ENCODE results near the gene UTS2B.

UTS2B gene

DNA sequence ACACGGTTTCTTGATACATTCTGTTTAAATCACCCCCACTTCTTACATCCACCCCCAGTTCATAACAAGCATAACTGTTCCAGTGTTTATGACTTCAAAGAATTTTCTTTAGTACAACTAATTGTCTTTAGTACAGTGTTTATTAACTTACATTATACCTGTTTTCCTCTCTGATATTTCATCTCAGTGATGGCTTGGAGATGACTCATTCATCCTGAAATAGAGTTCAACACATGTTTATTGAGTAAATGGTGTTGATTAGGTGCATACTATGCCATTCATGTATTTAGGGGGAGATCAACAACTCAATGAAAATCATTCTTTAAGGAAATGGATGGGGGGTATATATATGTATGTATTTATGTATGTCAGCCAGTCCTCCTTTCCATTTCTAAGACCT is 21.7 kb upstream of the UTS2B start:
- no peak for DNase-seq (ENCODE audit: low read depth in 2 of 2)

DNA sequence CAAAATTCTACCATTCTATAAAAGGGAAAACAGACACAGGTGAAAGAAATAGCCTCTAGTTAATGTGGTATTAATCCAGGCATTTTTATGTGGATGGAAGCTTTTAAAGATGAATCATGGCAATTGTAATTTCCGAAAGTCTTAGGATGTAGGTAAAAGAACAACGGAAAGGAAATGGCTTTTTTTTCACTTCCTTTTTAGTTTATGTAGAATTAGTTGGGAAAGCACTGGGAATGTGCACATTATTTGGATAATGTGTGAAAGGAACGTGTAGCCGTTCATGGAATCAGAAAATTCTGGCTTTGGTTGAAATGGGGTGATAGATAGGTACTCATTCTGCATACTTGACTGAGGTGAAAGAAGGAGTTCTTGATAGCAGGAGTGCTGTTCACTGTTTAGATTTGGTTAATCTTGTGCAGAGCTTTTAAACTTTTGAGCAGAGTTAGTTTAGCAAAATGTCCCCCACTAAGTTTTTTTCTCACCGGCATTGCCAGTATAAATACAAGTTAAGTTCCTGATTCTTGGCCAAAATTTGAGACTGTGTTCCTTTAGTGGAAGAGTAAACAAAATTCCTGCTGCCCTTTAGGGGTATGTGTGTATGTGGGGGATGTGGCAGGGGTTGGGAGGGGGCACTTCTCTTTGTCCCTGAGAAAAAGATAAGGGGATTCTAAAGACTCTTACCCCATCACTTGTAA is 20.2 kb upstream of the UTS2B start:
- DNase-seq (ENCODE audit: low read depth in 2 of 2), result no peak

DNA sequence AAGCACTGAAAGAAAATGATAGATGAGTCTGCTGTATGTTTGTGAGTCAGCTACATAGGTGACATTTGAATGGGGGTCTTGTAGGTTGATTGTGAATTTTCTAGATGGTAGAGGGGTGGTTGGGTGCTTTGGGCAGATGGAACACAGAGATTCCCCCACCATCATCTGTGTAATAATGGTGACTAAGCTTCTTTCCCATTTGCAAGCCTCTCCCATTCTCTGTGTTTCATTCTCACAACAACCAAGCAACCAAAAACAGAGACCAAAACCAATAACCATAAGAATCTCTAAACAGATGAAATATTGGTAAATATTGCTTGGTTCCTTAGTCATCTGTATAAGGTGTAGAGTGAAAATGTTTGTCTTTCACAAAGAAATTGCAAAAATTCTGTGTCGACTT is 17.8 kb upstream of the UTS2B start:
- DNase-seq (ENCODE audit: low read depth in 2 of 2), result no peak

DNA sequence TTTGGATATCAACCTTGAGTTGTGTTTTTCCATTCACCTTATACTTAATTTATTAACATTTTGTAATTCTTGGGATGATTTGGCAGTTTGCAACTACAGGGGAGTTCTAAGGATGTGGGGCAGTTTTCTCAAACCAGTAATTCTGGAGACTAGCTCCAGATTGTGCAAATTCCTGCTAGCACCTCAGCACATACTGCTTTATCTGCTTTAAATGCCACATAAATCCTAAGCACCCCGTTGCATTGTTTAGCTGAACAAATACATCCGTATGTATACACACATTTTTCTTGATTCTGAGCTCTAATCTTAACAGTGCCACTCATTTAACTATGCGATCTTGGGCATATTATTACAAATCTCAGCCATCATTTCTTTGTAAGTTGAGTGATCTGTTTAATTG is 16.9 kb upstream of the UTS2B start:
- DNase-seq (ENCODE audit: low read depth in 2 of 2), result no peak

DNA sequence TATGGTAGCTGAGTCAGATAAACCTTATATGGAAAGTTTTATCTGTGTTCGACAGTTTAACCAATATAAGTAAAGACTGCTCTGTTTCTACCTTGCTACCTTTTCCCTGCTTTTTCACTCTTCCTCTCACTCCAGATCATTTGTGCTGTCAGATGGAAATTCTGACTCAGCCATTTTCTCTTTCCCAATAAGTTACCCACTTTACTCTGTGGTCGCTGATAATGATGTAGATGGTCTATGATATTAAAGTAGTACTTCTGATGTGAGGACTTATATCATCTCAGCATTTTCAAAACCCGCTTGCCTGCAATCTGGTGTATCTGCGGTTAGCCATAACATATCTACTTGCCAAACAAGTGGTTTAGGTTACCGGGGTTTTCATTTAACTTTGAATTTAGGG is 15.0 kb upstream of the UTS2B start:
- no peak for DNase-seq (ENCODE audit: low read depth in 2 of 2)

DNA sequence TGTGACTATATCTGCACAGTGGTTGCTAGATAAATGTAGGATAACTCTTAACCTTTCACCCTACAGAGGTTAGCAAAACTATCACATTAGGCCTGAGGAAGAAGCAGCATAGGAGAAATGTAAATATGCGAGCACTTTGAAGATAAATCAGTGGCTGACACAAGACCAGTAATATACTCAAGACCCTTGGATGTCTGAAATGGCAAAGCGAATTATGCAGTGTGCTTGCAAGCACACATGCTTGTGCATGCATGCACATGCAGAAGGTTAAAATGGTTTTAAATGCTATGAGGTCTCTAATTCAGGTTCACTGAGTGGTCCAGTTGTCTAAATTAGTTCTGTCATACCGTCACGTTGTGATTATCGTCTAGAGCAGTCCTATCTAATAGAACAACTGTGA is 13.6 kb upstream of the UTS2B start:
- no peak for DNase-seq (ENCODE audit: low read depth in 2 of 2)

DNA sequence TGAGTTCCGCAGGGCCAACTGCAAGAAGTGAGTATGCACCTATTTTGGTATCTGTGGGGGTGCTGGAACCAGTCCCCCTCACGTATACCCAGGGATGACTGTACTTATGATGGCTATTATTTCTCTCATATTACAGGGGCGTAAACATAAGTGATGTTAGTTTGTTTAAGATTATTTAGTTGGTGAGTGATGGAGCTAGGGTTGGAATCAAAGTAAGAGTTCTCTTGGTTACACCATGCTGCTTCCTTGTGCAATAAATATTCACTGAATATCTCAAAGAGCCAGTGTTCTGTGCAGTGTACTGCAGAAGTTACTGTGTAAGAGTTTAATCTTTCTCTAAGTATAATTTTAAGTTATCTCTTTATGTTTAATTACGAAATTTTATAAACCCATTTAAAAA is 12.8 kb upstream of the UTS2B start:
- DNase-seq (ENCODE audit: low read depth in 2 of 2), result no peak

DNA sequence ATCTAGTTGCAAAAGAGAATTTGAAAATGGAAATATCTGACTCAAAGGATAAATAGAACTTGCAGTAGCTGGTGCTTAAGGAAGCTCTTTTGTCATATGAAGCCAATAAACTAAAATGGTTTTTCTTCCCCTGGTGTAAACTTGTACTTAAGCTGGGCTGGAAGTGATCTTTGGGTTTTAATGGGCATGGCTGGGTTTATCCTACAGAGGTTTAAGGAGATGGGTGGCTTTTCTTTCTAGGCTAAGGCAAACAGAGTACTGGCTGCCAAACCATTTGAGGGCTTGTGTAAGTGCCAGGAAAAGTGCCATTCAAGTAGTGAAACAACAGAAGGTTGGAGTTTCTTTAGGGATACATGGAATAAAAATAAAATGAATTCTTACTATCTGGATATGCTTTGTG is 12.1 kb upstream of the UTS2B start:
- no peak for DNase-seq (ENCODE audit: low read depth in 2 of 2)

DNA sequence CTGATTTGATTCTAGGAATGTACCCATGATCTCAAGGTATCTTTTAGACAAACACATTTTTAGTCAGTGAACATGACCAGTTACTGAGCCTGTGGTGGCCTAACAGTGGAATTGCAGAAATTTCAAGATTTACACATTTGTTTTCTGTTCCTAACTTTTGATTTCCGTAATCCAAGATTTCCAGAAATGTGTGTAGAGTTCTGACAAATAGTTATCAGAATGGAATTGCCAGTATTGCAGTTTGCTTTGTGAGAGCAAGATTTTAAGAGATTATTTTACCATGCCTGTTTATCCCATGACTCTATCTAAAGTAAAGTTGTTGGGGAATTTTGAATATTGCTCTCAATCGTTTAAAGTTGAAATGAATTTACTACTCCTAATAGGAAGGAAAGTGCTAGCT is 11.7 kb upstream of the UTS2B start:
- DNase-seq (ENCODE audit: low read depth in 2 of 2), result no peak

DNA sequence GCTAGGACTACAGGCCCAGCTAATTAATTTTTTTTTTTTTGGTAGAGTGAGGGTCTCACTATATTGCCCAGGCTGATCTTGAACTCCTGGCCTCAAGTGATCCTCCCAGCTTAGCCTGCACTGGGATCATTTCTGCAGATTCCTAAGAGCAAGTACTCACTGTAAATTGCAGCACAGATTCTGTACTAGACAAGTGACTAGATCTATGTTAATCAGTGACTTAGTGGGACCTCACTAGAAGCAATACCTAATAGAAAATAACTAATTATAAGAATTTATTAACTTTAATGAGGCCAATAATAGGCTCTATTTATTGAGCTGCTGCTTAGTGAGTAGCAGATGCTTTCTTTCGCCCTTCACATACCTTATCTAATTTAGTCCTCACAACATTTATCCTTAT is 10.6 kb upstream of the UTS2B start:
- no peak for DNase-seq (ENCODE audit: low read depth in 2 of 2)

DNA sequence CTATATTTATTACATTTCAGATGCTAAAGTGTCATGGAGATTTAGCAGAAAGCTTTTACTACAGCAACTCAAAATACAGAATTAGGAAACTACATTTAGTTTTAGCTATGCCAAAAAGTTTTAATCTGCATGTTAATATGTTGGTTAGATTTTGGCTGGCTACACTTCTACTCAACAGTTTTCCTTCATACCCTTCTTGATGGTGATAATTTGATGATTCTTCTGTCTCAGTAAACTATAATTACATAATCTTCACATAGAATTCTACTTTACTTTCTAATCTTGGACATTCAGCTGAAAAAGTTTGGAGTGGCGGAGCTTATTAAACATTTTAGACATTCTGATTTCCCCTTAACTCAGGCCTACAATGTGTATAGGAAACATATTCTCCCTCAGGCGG is 10.0 kb upstream of the UTS2B start:
- DNase-seq (ENCODE audit: low read depth in 2 of 2), result no peak

DNA sequence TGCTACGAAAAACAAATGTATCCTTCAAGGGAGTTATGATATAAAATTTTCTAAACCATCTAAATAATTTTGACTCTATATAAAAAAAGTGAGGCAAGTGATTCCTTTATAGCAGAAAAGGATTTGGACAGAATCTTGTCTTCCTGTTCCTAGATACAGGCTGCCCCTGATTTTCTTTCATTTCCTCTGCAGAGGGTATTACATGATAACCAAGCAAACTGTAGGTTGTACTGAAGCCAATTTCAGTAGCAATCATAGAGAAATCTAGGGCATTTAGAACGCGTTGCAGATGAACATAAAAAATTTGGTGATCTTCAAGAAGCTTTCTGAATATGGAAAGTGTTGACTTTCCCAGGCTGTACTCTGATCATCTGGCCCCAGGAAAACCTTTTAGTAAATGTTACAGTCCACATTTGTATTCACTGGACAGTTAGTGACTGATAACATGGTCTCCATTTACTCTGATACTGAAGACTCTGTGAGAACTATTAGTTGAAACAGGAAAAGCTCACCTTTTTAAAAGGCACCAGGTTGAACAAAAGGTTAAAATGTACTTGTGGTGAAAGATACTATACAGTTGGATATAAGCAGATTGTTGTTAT is 9.1 kb upstream of the UTS2B start:
- no peak for DNase-seq (ENCODE audit: low read depth in 2 of 2)

DNA sequence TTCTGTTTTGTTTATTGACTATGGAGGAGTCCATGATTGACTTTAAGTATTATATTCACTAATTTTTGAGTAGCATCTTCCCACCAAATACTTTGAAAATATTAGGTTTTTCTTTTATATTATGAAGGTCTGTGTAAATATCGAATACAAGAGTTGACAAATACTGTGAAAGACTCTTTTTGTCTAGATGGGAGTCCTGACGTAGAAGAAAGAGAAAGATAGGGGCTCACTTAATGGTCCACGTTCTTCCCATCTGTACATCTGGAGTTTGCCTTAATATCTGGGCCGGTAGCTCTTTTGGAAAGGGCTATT is 7.8 kb upstream of the UTS2B start:
- no peak for DNase-seq (ENCODE audit: low read depth in 2 of 2)

DNA sequence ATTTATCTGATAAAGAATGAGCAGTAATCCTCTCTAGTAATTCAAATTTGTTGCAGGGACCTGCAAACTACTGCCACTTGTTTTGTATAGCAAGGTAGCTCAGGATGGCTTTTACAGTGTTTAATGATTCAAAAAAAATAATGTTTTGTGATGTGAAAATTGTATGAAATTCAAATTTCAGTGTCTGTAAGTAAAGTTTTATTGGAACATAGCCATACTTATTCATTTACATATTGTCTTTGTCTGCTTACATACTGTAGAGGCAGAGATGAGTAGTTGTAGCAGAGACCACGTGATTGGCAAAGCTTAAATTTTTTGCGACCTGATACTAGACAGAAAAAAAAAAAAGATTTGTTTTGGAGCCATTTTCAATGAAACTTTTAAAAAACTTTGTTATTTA is 6.5 kb upstream of the UTS2B start:
- no peak for DNase-seq (ENCODE audit: low read depth in 2 of 2)

DNA sequence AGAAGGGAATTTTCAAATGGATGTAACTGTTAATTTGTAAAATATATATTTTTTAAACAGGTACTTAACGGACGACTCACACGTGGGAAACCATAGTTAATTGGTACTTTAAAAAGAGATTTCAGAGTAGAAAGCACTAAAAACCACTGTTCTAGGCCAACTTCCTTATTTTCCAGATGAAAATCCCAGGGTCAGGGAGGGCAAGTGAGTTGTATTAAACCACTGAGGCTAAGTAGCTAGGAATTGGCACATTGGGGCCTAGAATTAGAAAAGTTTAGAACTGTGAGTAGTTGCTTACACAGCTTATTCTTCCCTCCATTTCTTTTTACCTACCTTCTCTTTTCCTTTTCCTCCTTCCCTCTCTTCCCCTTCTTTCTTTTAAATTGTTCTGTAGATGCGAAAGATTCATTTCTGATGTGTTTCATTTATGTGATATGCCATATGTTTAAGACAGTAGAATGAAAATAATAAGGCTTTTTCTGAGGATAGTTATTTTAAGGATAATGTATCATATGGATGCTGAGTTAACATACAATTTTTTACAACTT is 4.1 kb upstream of the UTS2B start:
- DNase-seq (ENCODE audit: low read depth in 2 of 2), result no peak

DNA sequence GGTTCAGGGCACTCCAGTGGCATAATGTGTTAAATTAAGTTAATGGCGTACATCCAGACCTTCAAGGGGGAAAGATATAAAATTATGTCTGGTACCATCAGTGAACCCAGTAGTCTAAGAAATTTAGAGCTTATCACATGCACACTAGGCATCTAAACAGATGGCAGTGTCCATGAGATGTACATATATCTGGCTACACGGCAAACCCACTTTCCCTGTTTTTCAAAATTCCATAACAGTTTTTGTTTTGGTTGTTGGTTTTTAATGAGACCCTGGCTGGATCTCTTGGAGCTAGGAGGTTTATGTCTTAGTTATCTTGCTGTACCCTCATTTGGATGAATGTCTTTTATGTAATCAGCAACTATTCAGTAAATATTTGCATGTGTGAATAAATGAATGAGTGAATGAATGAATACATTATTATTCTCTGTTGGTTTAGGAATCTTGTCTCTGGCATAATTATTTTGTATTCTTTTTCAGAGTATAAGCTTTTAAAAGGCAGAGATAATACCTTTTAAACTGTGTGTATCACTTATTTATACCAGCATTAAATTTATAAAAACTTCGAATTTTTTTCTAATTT is 3.1 kb upstream of the UTS2B start:
- DNase-seq (ENCODE audit: low read depth in 2 of 2), result no peak

DNA sequence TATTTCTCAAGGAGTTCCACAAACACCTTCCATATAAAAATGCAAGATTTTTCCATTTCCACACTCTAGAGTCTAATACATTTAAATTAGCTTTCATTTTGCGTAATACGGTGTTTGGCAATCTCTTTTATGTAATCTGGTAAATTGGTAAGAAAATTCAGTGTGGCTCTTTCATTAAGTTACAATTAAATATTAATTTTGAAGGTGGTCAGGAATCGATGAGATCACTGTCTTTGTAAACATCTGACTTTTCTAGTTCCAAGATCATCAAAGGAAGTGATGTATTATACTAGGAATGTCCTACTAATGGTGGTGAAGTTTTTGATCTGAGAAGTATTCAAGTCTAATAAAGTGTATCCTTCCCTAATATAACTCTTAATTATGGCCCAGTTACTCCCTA is 1.1 kb upstream of the UTS2B start:
- no peak for DNase-seq (ENCODE audit: low read depth in 2 of 2)

DNA sequence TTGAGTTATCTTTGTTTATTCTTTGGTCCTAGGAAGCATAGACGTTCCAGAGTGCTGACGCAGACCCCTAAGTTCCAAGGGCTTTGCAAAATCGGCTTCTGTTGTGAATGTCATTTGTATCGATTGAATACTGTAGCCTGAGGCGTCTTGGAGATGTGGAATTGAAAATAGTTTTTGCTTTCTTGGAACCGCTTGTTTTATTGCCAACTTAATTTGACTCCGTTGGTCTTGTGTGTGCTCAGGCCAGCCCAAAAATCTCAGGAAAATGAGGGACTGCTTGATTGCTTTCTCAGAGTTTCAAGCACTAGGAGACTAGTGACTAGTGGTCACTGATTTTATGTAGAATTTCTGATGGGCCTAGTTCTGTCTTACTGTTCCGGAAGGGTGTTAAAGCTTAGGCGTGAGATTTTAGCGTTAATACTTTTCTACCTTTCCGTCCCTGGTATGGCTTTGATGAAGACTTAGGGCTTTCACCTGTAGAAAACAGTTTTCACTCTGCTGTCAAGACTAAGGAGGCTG is 263 bp upstream of the UTS2B start:
- no peak for DNase-seq (ENCODE audit: low read depth in 2 of 2)

DNA sequence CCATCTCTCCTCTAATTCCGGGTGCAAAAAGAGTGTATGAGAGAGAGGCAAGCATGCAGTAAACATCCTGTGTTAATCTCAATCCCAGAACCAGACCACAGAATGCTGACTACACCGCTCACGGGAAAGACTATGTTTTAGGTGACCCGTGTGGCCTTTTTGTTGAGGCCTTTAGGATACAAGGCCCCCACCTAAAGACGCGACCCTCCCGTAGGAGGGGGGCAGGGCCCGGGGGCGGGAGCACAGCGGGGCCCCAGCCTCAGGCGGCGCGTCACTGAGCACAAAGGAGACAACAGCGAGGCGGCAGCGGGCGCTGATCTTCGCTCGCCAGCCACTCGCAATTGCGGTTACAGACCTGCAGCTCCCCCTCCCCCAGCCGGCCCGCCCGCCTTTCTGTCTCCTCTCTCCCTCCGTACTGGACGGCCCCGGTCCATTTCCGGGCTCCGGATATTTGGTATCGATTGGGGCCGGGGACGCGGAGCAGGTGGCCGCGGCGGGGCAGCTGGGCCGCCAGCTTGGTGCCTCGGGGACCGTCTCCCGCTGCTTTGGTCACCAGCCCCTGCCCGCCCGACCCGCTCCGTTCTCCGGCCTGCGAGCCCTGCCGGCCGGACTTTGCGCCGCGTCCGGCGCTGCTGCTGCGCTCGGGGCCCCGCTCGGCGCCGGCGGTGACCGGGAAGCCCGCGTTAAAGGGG is 1.2 kb downstream of the UTS2B start, which contains the start of gene CCDC50:
Gene CCDC50 (plus strand): TSS at position 433 of the 692 bp plus-strand sequence. CDS start 281 bp downstream, outside the sequence.
- DNase-seq (ENCODE audit: low read depth in 2 of 2), result peak; percentile 9 to 12

DNA sequence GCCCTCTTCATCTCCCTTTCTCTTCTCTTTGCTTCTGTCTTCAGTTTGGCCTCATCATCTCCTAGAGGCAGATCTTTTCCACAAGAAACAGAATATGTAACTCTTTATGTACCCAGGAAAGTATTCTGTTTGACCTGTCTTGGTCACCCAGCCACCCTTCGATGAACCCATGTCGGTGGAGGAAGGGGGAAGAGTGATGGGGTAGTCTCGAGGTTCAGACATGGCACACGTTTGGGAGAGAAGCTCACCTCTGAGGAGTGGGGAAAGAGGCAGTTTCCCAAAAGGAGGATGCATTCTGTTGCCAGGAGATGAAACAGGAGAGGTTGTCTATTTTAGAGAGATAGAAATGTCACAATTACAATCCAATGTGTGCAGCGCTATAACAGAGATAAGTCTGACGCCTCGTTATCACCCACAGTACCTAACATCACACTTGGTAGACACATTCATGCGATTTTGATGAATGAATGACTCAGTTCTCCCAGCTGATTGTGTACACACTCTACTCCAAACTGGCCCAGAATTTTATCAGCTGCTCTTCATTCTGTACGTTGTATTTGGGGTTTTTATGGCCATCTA is 1.9 kb downstream of the UTS2B start:
- DNase-seq (ENCODE audit: low read depth in 2 of 2), result no peak

DNA sequence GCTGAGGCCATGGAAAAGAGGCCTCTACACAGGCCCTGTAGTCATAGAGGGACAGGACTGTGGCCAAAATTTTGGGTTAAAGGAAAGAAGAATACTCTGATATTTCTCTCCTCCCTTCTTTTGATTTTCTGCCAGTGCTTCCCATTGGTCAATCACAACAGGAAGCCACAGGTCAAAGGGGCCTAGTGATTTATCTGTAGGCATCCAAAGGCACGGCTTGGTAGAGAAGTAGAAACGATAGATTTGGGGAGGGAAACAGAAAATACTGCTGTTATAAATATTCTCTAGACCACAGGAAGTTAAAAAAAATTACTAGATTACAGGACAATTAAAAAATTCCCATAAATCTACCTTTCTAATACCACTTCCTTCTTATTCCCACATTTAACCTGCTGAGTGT is 2.8 kb downstream of the UTS2B start:
- DNase-seq (ENCODE audit: low read depth in 2 of 2), result no peak

DNA sequence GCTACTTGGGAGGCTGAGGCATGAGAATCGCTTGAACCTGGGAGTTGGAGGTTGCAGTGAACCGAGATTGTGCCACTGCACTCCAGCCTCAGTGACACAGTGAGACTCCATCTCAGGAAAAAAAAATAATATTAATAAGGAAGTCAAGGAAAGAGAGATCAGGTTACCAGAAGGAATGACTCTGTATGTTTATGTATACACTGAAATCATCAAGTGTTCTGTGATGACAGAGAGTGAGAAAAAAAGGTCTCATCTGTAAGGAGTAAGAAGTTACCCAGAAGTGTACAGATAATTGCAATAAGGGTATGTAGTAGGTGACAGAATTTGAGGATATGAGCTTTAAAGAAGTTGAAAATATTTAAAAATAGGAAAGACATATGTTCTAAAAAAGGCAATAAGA is 5.4 kb downstream of the UTS2B start:
- DNase-seq (ENCODE audit: low read depth in 2 of 2), result no peak

All from stimulated activated CD4-positive, alpha-beta T cell treated with anti-CD3 and anti-CD28 coated beads, Interleukin-1b, Interleukin-23, amount 100 ng/mL, for 4 hours (primary cell).